Measurements from ENCODE around the gene KIF7.
A peak's percentile ranks its signal among the peaks of the same experiment; 100 is the strongest.

The KIF7 gene

DNA sequence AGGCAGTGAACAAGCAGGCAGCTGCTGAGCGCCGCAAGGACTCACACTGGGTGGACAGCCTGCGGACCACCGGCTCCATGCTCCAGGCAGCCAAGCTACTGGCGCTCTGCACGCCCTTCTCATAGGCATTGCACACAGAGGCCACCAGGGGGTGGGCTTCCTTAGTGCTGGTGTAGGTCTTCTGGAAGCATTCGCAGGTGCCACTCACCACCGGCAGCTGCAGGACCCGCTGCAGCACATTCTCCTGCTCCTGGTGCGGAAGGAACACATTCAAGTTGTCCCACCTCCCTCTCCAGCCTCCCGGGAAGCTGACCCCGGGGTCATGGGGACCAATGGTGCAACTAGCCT is 17.9 kb upstream of the KIF7 start:
- Histone ChIP-seq H3K27me3 (replicated peaks; ENCODE audit: control insufficient read depth, insufficient read depth, low read length) (no peaks in the 10 kb centered on the region; the same call in 1 of the 2 replicates), H3K36me3 (ENCODE audit: control insufficient read depth, insufficient read depth, low read length) (no peaks in the 10 kb centered on the region), H3K4me3 (replicated peaks; ENCODE audit: low read depth, low read length) (no peak overlapping the region)
- DNase-seq (ENCODE audit: extremely low read depth, insufficient read length), result no peak
- peak; percentile 83 for TF ChIP-seq CTCF (IDR thresholded peaks at IDR 0.05; ENCODE audit: insufficient read depth, low read length, poor library complexity, severe bottlenecking)

GRCh38 chr15:89672221-89673164 is 17.2 kb upstream of the KIF7 start:
- no peaks in the 10 kb centered on the region; the same call in 1 of the 2 replicates for H3K27me3 ChIP-seq (replicated peaks; ENCODE audit: control insufficient read depth, insufficient read depth, low read length)
- no peak for DNase-seq (ENCODE audit: extremely low read depth, insufficient read length)
- H3K4me3 ChIP-seq (replicated peaks; ENCODE audit: low read depth, low read length), result no peak overlapping the region
- TF ChIP-seq CTCF (IDR thresholded peaks at IDR 0.05; ENCODE audit: insufficient read depth, low read length, poor library complexity, severe bottlenecking), result no peak
- no peaks in the 10 kb centered on the region for H3K36me3 ChIP-seq (ENCODE audit: control insufficient read depth, insufficient read depth, low read length)

- no peak for TF ChIP-seq CTCF (IDR thresholded peaks at IDR 0.05; ENCODE audit: insufficient read depth, low read length, poor library complexity, severe bottlenecking)
- H3K4me3 ChIP-seq (replicated peaks; ENCODE audit: low read depth, low read length), result no peak overlapping the region
- no peaks in the 10 kb centered on the region; the same call in 1 of the 2 replicates for H3K27me3 ChIP-seq (replicated peaks; ENCODE audit: control insufficient read depth, insufficient read depth, low read length)
- no peaks in the 10 kb centered on the region for H3K36me3 ChIP-seq (ENCODE audit: control insufficient read depth, insufficient read depth, low read length)
- DNase-seq (ENCODE audit: extremely low read depth, insufficient read length), result no peak
Observed at GRCh38 chr15:89671687-89672086, 16.4 kb upstream of the KIF7 start.

GRCh38 chr15:89670971-89671560 is 15.8 kb upstream of the KIF7 start:
- Histone ChIP-seq H3K36me3 (ENCODE audit: control insufficient read depth, insufficient read depth, low read length) (no peaks in the 10 kb centered on the region), H3K4me3 (replicated peaks; ENCODE audit: low read depth, low read length) (no peak overlapping the region), H3K27me3 (replicated peaks; ENCODE audit: control insufficient read depth, insufficient read depth, low read length) (no peaks in the 10 kb centered on the region; the same call in 1 of the 2 replicates)
- DNase-seq (ENCODE audit: extremely low read depth, insufficient read length), result no peak
- TF ChIP-seq CTCF (IDR thresholded peaks at IDR 0.05; ENCODE audit: insufficient read depth, low read length, poor library complexity, severe bottlenecking), result no peak

- no peak for TF ChIP-seq CTCF (IDR thresholded peaks at IDR 0.05; ENCODE audit: insufficient read depth, low read length, poor library complexity, severe bottlenecking)
Observed at GRCh38 chr15:89669941-89670340, 14.7 kb upstream of the KIF7 start.

More at GRCh38 chr15:89669941-89670340, 14.7 kb upstream of the KIF7 start:
- H3K27me3 ChIP-seq (replicated peaks; ENCODE audit: control insufficient read depth, insufficient read depth, low read length), result no peaks in the 10 kb centered on the region; the same call in 1 of the 2 replicates
- no peak overlapping the region for H3K4me3 ChIP-seq (replicated peaks; ENCODE audit: low read depth, low read length)
- no peaks in the 10 kb centered on the region for H3K36me3 ChIP-seq (ENCODE audit: control insufficient read depth, insufficient read depth, low read length)
- no peak for DNase-seq (ENCODE audit: extremely low read depth, insufficient read length)
